NCI-H2029 (cell line): ENCODE data around the gene TGM4.
"Not testable (repeated sequence)": the region's sequence is repeated elsewhere in the genome, so short reads cannot be mapped to it uniquely, and the experiment has no call there.

Source experiments
- DNase-seq: peaks from one replicate; lab custom pipeline; 2025; lab: John Stamatoyannopoulos, UW

The TGM4 gene

DNA sequence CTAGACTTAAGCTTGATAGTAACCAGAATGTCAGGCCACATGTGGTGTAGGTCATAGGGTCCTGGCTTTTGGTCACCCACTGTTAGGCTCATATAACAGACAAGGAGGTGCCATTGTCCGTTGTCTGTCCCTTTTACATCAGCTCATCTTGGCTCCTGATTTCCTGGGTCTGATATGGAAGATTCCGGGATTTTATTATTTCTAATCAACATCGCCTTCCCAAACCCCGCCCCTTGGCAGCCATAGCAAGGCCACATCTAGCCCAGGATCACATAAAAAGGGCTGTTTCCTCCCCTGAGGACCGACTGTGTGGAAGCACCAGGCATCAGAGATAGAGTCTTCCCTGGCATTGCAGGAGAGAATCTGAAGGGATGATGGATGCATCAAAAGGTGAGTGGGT is at the start of gene TGM4:
Gene TGM4, plus strand, starts transcription at position 301 of the 400 bp plus-strand sequence. Its CDS starts 71 bp downstream, at position 372.
- DNase-seq, result no peak

DNA sequence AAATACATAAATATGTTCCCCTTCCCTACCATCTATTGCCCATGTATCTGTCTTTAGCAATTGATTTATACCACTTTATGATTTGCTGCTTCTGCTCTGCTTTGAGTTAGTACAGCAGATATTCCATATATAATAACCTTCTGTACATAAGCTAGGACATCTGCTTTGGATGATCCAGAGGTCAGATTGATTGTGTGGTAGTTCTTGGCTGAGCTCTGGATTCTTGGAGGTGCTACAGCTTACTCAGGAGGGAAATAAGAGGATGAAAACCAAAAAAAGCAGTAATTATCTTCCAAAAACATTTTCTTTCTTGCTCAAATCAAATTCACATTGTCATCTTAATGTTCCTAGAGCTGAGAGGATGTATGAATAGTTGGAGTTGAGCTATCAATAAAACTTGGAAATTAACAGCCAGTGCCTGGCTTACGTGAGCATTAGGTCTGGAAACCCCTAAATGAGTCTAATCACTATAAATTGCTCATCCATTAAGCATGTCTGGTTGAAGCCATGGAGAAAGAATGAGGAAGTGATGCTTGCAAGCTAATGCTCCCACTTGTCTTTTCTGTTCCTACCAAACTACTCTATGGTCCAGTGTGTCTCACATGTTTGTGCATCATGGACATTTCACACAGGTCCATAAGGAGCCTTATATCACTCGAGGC is 49.0 kb upstream of the TGM4 start:
- no peak for DNase-seq

GRCh38 chr3:44827196-44827595 is 47.2 kb upstream of the TGM4 start:
- no peak for DNase-seq

GRCh38 chr3:44831232-44831631 is 43.2 kb upstream of the TGM4 start:
- DNase-seq, result no peak

DNA sequence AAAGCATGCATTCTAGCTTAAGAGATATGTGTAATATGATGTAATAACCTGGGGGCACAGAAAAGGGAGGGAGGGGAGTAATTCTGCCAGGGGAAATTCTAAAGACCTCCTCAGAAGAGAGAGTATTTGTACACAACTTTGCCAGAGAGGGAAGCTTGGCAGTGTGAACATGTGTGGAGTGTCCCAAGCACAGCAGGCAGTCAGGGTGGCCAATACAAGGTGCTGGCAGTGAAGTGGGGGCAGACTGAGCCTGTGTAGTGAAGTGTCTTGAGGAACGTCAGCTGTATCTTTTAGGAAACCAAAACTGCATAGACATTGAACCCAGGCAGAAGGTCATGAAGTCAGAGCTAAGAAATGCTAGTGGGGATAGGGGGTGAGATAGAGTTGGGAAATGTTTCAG is 42.4 kb upstream of the TGM4 start:
- no peak for DNase-seq

DNA sequence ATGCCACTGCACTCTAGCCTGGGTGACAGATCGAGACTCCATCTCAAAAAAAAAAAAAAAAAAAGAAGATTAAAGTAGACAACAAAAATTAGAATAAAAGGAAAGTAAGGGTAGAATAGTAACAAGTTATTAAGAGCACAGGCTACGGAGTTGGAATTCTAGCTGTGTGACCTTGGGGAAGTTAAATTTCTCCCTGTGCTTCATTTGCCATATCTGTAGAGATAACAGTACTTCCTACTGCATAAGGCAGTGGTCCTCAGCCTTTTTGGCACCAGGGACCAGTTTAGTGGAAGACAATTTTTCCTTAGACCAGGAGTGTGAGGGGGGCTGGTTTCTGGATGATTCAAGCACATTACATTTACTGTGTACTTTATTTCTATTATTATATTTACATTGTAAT is 41.4 kb upstream of the TGM4 start:
- no peak for DNase-seq

- no peak for DNase-seq
Observed at GRCh38 chr3:44833394-44833793, 41.0 kb upstream of the TGM4 start.

GRCh38 chr3:44835684-44836083 is 38.7 kb upstream of the TGM4 start:
- DNase-seq, result no peak

GRCh38 chr3:44842376-44842775 is 32.0 kb upstream of the TGM4 start:
- DNase-seq, result no peak

GRCh38 chr3:44845528-44846520 is 28.6 kb upstream of the TGM4 start:
- DNase-seq, result no peak

DNA sequence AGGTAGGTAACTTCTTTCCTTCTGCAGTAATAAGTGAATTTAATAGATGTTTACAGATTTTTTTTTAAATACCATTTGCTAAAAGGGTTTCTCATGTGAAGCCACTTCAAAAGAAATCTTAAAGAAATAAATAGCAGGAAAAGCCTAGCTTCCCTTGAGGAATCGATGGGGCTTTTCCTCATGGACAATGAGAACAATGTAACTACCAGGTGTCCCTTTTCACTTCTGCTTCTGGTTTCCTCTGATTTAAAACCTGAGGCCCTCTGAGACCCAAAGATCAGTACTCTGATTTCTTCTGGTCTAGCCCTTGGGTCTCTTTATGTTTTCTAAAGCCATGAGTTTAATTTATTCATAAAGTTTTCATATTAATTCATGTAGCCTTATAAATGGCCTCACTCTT is 25.8 kb upstream of the TGM4 start:
- no peak for DNase-seq

DNA sequence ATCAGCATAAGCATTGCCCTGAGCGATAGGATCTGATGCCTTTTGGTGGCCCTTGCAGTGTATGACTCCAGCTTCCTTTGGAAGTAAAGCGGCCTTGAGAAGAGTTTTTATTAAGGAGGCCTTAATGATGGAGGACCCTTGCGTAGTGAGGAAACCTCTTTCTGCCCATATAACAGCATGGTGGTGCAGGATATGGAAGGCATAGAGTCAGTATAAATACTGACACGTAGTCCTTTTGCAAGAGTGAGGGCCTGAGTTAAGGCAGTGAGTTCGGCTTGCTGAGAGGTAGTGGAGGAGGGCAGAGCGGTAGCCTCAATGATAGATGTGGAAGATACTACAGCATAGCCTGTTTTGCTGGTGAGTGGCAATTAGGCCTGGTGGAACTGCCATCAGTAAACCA is 17.7 kb upstream of the TGM4 start:
- not testable (repeated sequence) for DNase-seq

DNA sequence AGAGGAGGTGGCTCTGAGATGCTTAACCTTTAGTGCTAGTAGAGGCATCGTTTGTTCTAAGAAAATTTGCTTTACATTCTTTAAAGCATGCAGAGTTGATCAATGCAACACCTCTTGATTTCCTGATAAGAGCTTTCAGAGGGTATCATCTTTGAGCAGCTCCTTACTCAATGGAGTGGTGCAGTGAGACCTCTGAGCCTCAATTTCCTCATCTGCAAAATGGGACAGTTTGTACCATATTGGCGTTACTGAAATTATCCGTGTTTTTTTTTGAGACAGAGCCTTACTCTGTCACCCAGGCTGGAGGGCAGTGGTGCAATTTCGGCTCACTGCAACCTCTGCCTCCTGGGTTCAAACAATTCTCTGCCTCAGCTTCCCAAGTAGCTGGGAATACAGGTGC is 14.3 kb upstream of the TGM4 start:
- no peak for DNase-seq

DNA sequence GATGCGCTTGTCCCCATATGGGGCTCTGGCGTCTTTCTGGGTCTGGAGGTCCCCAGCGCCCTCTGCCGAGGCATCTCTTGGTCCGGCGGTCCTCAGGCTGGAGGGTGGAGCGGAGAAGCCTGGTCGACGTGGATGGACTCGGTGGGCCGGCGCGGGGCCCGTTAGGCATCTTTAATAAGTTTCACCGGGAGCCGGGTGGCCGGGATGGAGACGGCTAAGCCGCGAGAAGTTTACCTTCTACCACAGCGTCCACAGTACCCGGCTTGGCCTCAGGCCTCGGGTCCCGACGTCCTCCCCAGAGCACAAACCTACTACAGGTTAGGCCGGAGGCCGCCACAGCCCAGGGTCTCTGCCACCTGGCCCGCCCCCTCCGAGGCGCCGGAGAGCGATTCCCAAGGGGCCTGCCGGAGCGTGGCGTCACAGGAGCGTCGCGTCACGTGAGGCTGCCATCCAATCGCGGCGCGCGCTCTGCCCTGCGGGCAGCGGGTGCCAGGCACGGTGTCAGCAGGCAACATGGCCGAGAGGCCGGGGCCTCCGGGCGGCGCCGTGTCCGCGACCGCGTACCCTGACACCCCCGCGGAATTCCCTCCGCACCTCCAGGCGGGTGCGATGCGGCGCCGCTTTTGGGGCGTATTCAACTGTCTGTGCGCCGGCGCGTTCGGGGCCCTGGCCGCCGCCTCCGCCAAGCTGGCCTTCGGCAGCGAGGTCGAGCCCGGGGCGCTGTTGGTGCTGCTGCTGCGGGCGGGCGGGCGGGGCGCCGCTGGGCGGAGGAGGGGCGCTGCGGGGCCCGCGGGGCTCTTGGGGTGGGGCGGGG is 12.8 kb upstream of the TGM4 start, which contains the start of gene TMEM42:
Gene TMEM42, plus strand, starts transcription at position 501 of the 814 bp plus-strand sequence. Its CDS starts 13 bp downstream, at position 514.
- peak; percentile 92 for DNase-seq

DNA sequence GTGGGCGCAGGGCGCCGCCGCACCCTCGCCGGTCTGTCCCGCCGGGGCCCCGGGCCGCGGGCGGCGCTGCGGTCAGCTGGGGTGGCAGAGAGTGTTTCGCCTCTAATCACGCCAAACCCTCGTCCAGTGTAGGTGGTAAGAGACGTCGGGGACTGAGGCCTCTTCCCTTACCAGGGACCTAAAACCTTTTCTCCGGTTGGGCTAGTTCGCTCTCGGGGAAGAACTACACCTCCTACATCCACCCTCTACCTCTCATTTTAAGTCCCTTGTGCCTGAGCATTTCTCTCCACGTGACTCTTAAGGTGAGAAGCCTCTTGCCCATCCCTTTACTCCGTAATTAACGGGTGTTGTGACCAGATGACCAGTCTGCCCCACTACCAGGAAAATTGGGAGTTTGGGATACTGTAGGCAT is 12.2 kb upstream of the TGM4 start:
- no peak for DNase-seq

DNA sequence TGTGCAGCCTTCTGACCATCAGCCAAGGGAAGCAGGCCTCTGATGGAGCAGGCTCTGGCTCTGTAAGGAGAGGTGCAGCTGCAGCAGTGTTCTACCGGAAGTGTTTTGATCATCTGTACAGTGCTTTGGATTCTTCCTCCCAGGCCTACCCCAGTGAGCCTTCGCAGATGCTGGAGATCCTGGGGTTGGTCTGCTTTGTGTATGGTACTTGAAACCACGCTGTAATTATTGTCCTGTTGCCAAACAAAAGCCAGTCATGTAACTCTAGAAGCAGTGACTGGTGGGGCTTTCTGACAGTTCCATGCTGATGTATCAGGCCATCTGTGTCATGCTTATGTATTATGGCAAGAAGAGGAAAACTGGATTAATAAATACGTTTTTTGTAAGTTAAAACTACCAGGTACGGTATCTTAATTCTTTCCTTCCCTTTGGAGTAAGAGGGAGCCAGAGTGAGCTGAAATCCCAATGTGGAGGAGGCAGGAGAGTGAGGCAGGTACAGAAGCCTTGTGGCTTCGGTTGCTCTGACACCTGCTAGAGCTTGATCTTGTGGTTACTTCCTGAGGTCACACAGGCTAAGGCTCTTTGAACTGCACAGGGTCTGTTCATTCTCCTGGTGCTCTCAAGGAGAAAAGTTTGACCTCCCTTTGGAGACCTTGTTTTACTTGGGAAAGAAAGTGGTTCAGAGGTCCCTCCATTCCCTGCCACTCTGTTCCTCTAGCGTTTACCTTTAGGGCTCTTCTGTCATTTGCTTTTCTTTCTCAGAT is 9.0 kb upstream of the TGM4 start:
- DNase-seq, result peak; percentile 89

DNA sequence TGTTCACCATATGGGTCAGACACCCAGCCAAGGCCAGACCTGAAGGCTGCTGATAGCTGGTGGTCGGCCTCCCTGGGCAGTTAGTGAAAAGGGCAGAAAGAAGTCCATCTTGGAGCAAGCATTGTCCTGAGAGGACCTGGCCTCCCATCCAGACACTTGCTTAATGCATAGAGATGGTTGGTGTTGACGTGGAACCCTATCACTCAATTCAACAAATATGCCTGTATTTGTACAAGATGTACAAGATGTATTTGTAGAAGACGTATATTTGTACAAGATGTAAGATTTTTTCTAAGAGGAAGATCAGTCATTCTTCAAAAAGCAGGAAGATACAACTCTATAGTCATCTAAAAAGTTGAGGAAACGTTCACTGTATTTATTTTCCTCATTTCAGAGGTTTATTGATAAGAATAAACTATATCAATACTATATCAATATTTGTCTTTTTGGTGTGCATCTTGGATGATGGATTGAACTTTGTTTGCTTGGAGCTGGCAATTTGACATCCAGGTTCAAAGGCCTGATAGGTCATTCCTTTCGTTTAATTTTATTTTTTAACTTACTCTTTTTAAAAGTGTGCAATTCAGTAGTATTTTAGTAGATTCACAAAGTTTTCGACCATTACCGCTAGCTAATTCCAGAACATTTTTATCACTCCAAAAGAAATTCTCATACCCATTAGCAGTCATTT is 6.8 kb upstream of the TGM4 start:
- DNase-seq, result no peak

DNA sequence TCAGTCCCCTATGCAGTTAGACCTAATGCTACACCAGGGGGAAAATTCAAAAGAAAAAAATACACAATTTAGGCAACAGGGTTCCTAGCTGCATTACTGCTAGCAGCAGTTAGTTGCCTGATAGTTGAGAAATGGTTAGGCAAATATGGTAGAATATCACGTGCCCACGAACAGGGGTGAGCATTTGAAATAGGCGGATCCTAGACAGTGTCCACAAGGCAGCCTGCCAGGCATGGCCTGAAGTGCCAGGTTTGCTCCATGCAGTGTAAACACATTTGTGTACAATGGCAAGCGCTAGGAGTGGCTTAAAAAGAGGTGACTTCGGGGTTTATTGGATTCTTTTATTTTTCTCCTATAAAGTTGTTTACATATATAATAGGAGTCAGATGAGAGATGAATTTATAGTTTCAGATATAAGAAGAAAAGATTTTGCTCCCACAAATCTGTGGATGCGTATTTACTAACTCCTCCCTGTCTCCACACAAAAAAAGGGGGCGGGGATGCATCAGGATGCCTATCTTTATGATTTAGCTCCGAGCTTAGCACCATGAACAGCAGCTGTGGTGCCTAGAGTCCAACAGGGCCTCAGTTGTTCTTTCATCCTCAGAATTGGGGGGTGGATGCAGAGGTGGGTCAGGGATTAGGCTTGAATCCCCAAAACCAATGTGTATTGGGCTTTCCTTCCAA is 3.9 kb upstream of the TGM4 start:
- peak; percentile 96 for DNase-seq

DNA sequence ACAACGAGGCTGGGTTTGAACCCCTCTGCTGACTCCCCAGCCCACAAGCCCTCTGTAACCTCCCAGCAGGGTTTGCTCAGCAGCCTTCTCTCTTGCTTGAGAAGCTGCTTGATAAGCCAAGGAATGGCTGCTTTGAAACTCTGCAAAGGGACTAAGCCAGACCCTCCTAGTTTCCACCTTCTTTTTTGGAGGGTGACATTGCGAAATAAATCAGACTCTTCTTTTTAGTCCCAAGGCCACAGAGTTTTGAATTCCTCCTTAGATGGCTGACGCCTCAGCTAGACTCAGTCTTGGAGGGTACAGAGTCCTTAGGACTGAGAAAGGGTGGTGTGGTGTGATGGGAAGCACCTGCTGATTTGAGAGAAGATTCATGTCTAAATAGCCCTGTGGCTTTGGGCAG is 1.2 kb downstream of the TGM4 start:
- no peak for DNase-seq

DNA sequence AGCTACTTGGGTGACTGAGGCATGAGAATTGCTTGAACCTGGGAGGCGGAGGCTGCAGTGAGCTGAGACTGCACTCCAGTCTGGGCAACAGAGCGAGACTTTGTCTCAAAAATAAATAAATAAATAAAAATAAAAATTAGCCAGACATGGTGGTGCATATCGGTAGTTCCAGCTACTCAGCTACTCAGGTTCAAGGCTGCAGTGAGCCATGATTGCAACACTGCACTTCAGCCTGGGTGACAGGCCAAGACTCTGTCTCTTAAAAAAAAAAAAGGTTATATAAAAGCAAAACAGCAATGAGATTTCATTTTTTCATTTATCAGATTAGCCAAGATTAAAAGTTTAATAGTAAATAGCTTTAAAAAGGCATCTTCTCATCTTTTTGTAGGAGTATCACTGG is 2.9 kb downstream of the TGM4 start:
- no peak for DNase-seq
